Neural progenitor cell (in vitro differentiated cells): Measurements from ENCODE around the gene TOR1A.

Experiments
- CTCF ChIP-seq: fragments of 200-600 bp; sonication (generic); IDR thresholded peaks from 2 replicates; pipeline ENCODE4 v1.5.1; 2017; ENCODE audit warnings: antibody characterized with exemption, mild to moderate bottlenecking
- EZH2 ChIP-seq: fragments of 200-600 bp; sonication (generic); IDR thresholded peaks from 2 replicates; pipeline ENCODE4 v1.6.1; 2017; ENCODE audit warnings: antibody characterized with exemption, mild to moderate bottlenecking, moderate library complexity
- EZH2phosphoT487 ChIP-seq: fragments of 200-600 bp; sonication (generic); IDR thresholded peaks from 2 replicates; pipeline ENCODE4 v1.6.1; 2017; ENCODE audit warnings: antibody characterized with exemption

GRCh38 chr9:129783516-129784361 is 40.2 kb downstream of the TOR1A start:
- TF ChIP-seq CTCF, result peak; percentile 94
- no peak for TF ChIP-seq EZH2phosphoT487
- no peak for TF ChIP-seq EZH2
